ENCODE results near the gene QKI. TPM values are rescaled to one million over a fixed set of nuclear protein-coding genes. Genes with fewer than 3 reads are reported as not detected.

Gene QKI
- total RNA-seq, 1 experiment from 2014 or later: 176 TPM

DNA sequence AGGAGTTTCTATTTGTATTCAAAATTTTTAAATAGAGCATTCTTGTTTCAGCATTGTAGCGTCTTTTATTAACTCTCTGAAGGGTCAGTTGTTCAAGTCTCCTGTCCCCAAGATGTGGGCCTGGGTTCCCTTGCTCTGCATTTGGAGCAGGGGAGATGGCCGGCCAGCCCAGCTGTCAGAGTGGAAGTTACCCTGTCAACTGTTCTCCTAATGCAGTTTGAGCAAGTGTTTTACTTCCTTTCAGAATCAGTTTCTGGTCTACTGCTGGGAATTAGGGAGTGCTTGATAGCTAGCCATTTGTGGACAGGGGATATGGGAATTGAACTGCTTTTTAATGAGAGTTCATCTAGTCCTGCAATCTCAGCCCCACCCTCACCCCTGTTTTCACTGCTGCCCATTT lies 116.6 kb downstream of the QKI start:
- no peaks in the 10 kb centered on the region for H3K27me3 Mint-ChIP-seq (ENCODE audit: low read depth)
- H3K9ac ChIP-seq (ENCODE audit: extremely low read depth, insufficient read length, low read length): no peak overlapping the region
- H3K23ac ChIP-seq (ENCODE audit: insufficient read length, low read depth, low read length): no peak overlapping the region
- H4K91ac ChIP-seq (ENCODE audit: insufficient read length, low read depth, low read length): no peak overlapping the region
- no CpG with 5 or more reads among the region's 2 CpGs for WGBS (ENCODE audit: extremely low coverage, insufficient read length, low lambda C conversion rate)
- TF ChIP-seq, protein P1, sequence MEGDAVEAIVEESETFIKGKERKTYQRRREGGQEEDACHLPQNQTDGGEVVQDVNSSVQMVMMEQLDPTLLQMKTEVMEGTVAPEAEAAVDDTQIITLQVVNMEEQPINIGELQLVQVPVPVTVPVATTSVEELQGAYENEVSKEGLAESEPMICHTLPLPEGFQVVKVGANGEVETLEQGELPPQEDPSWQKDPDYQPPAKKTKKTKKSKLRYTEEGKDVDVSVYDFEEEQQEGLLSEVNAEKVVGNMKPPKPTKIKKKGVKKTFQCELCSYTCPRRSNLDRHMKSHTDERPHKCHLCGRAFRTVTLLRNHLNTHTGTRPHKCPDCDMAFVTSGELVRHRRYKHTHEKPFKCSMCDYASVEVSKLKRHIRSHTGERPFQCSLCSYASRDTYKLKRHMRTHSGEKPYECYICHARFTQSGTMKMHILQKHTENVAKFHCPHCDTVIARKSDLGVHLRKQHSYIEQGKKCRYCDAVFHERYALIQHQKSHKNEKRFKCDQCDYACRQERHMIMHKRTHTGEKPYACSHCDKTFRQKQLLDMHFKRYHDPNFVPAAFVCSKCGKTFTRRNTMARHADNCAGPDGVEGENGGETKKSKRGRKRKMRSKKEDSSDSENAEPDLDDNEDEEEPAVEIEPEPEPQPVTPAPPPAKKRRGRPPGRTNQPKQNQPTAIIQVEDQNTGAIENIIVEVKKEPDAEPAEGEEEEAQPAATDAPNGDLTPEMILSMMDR (conservative IDR thresholded peaks at IDR 0.05): no peak
- H2AK5ac ChIP-seq (ENCODE audit: insufficient read length, low read length): no peak overlapping the region
- H3K79me1 ChIP-seq (ENCODE audit: insufficient read depth, low read depth, low read length, poor library complexity, severe bottlenecking): peaks cover 5% of the 10 kb centered on the region
- H3K18ac ChIP-seq (ENCODE audit: insufficient read length, low read depth, low read length): no peak overlapping the region
- no peak overlapping the region for H3K27ac ChIP-seq (ENCODE audit: insufficient read length, low read depth, low read length)
- H3K14ac ChIP-seq (ENCODE audit: insufficient read depth, low read length): no peak overlapping the region
- H2AFZ ChIP-seq (ENCODE audit: low read length): no peak overlapping the region
- H4K20me1 ChIP-seq (ENCODE audit: control insufficient read depth, insufficient read depth, insufficient read length): no peaks in the 10 kb centered on the region
- no peaks in the 10 kb centered on the region; the same call in 1 of the 2 replicates for H3K4me1 ChIP-seq (ENCODE audit: insufficient read depth, low read length)
- H3K23me2 ChIP-seq (ENCODE audit: insufficient read length, low read depth, low read length, poor library complexity, severe bottlenecking): no peaks in the 10 kb centered on the region
- peaks cover 10% of the 10 kb centered on the region; the same call in 1 of the 2 replicates for H3K79me2 ChIP-seq (ENCODE audit: insufficient read depth, low read length)
- no peak overlapping the region for H3T11ph ChIP-seq (ENCODE audit: low read length)
- H2BK120ac ChIP-seq (ENCODE audit: low read depth, low read length, poor library complexity, severe bottlenecking): no peak overlapping the region
- H3K56ac ChIP-seq (ENCODE audit: insufficient read length, low read depth, low read length): no peak overlapping the region
- peaks cover 41 to 54% of the 10 kb centered on the region in 2 experiments for H3K4me1 Mint-ChIP-seq
- no peaks in the 10 kb centered on the region for H3K9me3 Mint-ChIP-seq
- no peak overlapping the region for H3K4me3 Mint-ChIP-seq
- H2BK20ac ChIP-seq (ENCODE audit: low read depth, low read length, poor library complexity, severe bottlenecking): no peak overlapping the region
- H3K27me3 ChIP-seq (ENCODE audit: insufficient read depth, low read length): no peaks in the 10 kb centered on the region
- H3K9me3 ChIP-seq (ENCODE audit: control insufficient read depth, low read depth, low read length): no peaks in the 10 kb centered on the region
- no peak overlapping the region for H3K4ac ChIP-seq (ENCODE audit: low read depth, low read length)
- H4K8ac ChIP-seq (replicated peaks; ENCODE audit: insufficient read length, low read depth, low read length): no peak overlapping the region
- H2BK12ac ChIP-seq (ENCODE audit: insufficient read length, low read depth, low read length): no peak overlapping the region
- DNase-seq: no peak
- H3K27ac Mint-ChIP-seq: peak overlapping the region in 1 of 3 experiments; percentile 19; a peak in 1 of 7 replicates
- H3K36me3 Mint-ChIP-seq (ENCODE audit: insufficient read depth in 1 of 3, low read depth in 3 of 3): peaks cover 0 to 9% (median 0%) of the 10 kb centered on the region in 3 experiments; a peak in 2 of 7 replicates
- H3K4me2 ChIP-seq (ENCODE audit: insufficient read depth, insufficient read length, low read length): no peak overlapping the region
- no peak overlapping the region for H2BK15ac ChIP-seq (ENCODE audit: low read depth, low read length)
- no peak overlapping the region for H2BK5ac ChIP-seq (ENCODE audit: insufficient read length, low read length)
- H4K5ac ChIP-seq (ENCODE audit: insufficient read length, low read depth, low read length): no peak overlapping the region
